Measurements from ENCODE around the gene PRPSAP2. TPM values are rescaled to one million over a fixed set of nuclear protein-coding genes. Genes with fewer than 3 reads are reported as not detected.

PRPSAP2 gene
- total and polyA plus RNA-seq, 2 of the 4 experiments (the other 2 are of a cell fraction): 22.9 to 28.1 TPM

DNA sequence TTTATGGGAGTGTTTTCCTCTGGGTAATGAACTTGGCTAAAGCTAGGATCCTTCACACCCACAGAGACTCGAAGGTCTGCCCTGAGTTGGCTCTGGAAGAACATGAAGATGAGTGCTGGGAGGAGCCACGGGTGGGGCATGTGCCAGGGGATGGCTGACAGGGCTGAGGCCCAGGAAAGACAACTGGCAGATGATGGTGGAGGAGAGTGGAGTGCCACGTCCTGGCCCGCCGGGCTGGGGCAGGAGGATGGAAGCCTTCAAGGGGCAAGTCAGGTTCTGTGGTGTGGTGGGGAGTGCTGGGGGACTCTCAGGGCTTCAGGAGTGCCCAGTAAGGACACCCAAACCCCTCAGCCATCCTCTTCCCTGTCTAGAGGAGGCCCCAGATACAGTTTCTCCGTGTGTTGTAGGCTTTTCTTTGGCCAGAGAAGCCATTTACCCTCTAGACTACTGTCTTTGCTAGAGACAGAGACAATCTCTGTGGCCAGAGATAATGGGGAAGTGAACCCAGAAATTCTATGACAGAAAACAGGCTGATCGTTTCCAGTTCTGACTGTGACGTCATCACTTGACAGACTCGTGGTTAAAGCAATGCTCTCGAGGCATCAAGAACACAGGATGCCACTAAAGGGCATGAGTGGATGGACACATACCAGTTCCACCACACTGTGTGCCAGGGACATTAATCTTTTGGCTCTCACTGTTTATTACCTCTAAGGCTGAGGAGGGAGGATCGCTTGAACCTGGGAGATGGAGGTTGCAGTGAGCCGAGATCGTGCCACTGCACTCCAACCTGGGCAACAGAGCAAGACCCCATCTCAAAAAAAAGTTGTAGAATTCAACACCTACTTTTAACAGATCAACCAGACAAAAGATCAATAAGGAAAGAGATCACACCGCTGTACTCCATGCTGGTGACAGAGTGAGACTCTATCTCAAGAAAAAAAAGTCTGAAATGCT is 75.4 kb downstream of the PRPSAP2 start:
- no peak for ATAC-seq (ENCODE audit: low read depth)
- ChIA-PET CTCF (no interaction called here), POLR2A (ENCODE audit: unreplicated experiment) (no interaction called here)
- H2BK120ac ChIP-seq (ENCODE audit: low read depth, low read length): no peak overlapping the region
- H3K9me1 ChIP-seq (ENCODE audit: insufficient read depth, low read length): no peaks in the 10 kb centered on the region
- H2BK5ac ChIP-seq (ENCODE audit: low read depth, low read length, poor library complexity, severe bottlenecking): no peak overlapping the region
- no peak overlapping the region for H2AK9ac ChIP-seq (replicated peaks; ENCODE audit: low read depth, low read length, poor library complexity)
- no peak overlapping the region for H3K4ac ChIP-seq (ENCODE audit: low read depth, low read length)
- TF ChIP-seq FOS (IDR thresholded peaks at IDR 0.05; ENCODE audit: low read depth, low read length) (no peak), MAZ (IDR thresholded peaks at IDR 0.05; ENCODE audit: borderline replicate concordance, low read depth, low read length) (no peak), POLR2A (IDR thresholded peaks at IDR 0.05; ENCODE audit: low read depth, low read length) (no peak), SMC3 (IDR thresholded peaks at IDR 0.05; ENCODE audit: low read depth, low read length) (no peak), MAFK (IDR thresholded peaks at IDR 0.05; ENCODE audit: low read depth, low read length) (no peak), MXI1 (IDR thresholded peaks at IDR 0.05; ENCODE audit: borderline replicate concordance, low read depth, low read length) (no peak), NFE2L2 (IDR thresholded peaks at IDR 0.05; ENCODE audit: low read depth, low read length) (no peak)
- TF ChIP-seq, protein P1, sequence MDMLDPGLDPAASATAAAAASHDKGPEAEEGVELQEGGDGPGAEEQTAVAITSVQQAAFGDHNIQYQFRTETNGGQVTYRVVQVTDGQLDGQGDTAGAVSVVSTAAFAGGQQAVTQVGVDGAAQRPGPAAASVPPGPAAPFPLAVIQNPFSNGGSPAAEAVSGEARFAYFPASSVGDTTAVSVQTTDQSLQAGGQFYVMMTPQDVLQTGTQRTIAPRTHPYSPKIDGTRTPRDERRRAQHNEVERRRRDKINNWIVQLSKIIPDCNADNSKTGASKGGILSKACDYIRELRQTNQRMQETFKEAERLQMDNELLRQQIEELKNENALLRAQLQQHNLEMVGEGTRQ (IDR thresholded peaks at IDR 0.05; ENCODE audit: low read depth, low read length): no peak
- TF ChIP-seq, protein P2, sequence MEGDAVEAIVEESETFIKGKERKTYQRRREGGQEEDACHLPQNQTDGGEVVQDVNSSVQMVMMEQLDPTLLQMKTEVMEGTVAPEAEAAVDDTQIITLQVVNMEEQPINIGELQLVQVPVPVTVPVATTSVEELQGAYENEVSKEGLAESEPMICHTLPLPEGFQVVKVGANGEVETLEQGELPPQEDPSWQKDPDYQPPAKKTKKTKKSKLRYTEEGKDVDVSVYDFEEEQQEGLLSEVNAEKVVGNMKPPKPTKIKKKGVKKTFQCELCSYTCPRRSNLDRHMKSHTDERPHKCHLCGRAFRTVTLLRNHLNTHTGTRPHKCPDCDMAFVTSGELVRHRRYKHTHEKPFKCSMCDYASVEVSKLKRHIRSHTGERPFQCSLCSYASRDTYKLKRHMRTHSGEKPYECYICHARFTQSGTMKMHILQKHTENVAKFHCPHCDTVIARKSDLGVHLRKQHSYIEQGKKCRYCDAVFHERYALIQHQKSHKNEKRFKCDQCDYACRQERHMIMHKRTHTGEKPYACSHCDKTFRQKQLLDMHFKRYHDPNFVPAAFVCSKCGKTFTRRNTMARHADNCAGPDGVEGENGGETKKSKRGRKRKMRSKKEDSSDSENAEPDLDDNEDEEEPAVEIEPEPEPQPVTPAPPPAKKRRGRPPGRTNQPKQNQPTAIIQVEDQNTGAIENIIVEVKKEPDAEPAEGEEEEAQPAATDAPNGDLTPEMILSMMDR (conservative IDR thresholded peaks at IDR 0.05; ENCODE audit: low read depth, low read length): no peak
- TF ChIP-seq, protein P3, sequence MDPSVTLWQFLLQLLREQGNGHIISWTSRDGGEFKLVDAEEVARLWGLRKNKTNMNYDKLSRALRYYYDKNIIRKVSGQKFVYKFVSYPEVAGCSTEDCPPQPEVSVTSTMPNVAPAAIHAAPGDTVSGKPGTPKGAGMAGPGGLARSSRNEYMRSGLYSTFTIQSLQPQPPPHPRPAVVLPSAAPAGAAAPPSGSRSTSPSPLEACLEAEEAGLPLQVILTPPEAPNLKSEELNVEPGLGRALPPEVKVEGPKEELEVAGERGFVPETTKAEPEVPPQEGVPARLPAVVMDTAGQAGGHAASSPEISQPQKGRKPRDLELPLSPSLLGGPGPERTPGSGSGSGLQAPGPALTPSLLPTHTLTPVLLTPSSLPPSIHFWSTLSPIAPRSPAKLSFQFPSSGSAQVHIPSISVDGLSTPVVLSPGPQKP (IDR thresholded peaks at IDR 0.05; ENCODE audit: borderline replicate concordance, low read depth, low read length): no peak
- H4K8ac ChIP-seq (ENCODE audit: low read depth in 2 of 2, low read length in 2 of 2): no peak overlapping the region
- no peak overlapping the region for H3K4me2 ChIP-seq (ENCODE audit: low read depth, low read length)
- no peaks in the 10 kb centered on the region for H3K4me1 ChIP-seq (ENCODE audit: control insufficient read depth, insufficient read depth, low read length)
- H3K56ac ChIP-seq (ENCODE audit: extremely low read depth, insufficient read depth, low read length): no peak overlapping the region
- H2AFZ ChIP-seq (replicated peaks; ENCODE audit: low read length, poor library complexity): no peak overlapping the region
- H3K23ac ChIP-seq (ENCODE audit: low read depth, low read length): no peak overlapping the region
- no peaks in the 10 kb centered on the region for H4K20me1 ChIP-seq (ENCODE audit: insufficient read depth, low read length)
- H3K27ac ChIP-seq (ENCODE audit: insufficient read depth, low read length): no peak overlapping the region
- H3K9ac ChIP-seq (ENCODE audit: low read depth, low read length): no peak overlapping the region
- no peak overlapping the region for H2BK15ac ChIP-seq (ENCODE audit: low read depth, low read length)
- H3K18ac ChIP-seq (ENCODE audit: low read depth, low read length): no peak overlapping the region
- H2AK5ac ChIP-seq (ENCODE audit: low read depth, low read length): no peak overlapping the region
- H3K36me3 ChIP-seq (ENCODE audit: control insufficient read depth, insufficient read depth, low read length): peaks cover 13% of the 10 kb centered on the region
- dilution Hi-C loops (cut with HindIII; ENCODE audit: low sequenced_read_pairs, unreplicated experiment) (no loop called here), intact Hi-C loops (cut with micrococcal nuclease) (no loop called here), in situ Hi-C loops (cut with MboI; ENCODE audit: low sequenced_read_pairs) (no loop called here)
- H3K9me3 ChIP-seq (ENCODE audit: control insufficient read depth, insufficient read depth, low read length): no peaks in the 10 kb centered on the region
- no peak for DNase-seq
- H3K4me3 ChIP-seq (ENCODE audit: insufficient read depth, low read depth, low read length): no peak overlapping the region
- no peak overlapping the region for H3K14ac ChIP-seq (replicated peaks; ENCODE audit: low read depth, low read length)
- WGBS, 2 experiments (ENCODE audit: extremely low coverage in 2 of 2, insufficient read length in 1 of 2): 100% methylated on average over 1 of the region's 14 CpGs; no CpG with 5 or more reads in 1 of the 2 experiments
- H3K79me1 ChIP-seq (ENCODE audit: low read depth in 1 of 2, low read length in 2 of 2): no peaks in the 10 kb centered on the region
- no peak overlapping the region for H2BK20ac ChIP-seq (ENCODE audit: low read depth, low read length)
- BruUV-seq (replicated peaks): no TSS peak
- H4K5ac ChIP-seq (ENCODE audit: low read depth, low read length): no peak overlapping the region
- H4K91ac ChIP-seq (ENCODE audit: insufficient read depth, low read depth, low read length): no peak overlapping the region
- H3K27me3 ChIP-seq (ENCODE audit: control insufficient read depth, insufficient read depth, low read length): no peaks in the 10 kb centered on the region; the same call in 1 of the 2 replicates
